Activated T-cell treated with anti-CD3 and anti-CD28 coated beads for 1 hour (primary cell): ENCODE measurements around the gene CST11.
"Not testable (repeated sequence)": the region's sequence is repeated elsewhere in the genome, so short reads cannot be mapped to it uniquely, and the experiment has no call there.

Source experiments
- DNase-seq: peaks from one replicate; pipeline ENCODE4 v3.0.0-alpha.2; 2020; ENCODE audit warnings: low read depth

CST11 gene, protein sequence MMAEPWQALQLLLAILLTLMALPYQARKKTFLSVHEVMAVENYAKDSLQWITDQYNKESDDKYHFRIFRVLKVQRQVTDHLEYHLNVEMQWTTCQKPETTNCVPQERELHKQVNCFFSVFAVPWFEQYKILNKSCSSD

DNA sequence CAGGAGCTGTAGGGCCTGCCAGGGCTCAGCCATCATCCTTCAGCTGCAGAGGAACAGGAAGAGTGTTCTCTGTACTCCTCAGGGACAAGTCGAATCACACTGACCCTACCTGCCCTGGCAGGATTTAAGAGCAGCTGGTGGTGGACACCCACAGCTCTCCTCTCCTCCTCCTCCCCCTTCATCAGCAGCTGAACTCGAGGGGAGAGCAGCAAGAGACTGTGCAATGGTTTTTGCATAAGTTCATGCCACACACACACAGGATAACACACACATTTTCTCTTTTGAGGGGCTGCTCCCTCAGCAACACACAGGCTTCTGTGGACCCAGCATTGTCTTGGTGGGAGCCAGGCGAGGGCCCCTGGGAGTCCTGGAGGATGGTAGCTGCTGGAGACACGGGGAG, at the start of gene CST11:
TSS of gene CST11 (minus strand) at position 101 of the 400 bp plus-strand sequence. CDS start at position 36, 65 bp downstream.
- DNase-seq = no peak

DNA sequence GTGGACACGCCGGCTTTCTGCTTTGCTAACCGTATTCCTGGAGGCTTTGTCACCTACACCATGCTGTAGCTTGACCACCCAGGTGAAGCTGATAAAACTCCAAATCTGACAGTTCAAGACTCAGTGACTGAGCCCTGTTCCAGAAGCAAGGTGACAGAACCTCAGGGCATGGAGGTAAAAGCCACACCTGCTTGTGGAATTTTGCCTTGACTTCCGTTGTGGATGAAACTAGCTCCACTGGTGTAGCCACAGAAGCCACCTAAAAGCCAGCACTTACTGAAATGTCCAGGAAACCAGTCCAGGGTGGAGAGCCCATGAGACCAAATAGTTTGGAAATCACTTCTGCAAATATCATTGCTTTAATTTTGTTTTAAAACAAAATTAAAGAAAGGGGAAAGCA, 49.2 kb upstream of the CST11 start:
- DNase-seq = no peak

DNA sequence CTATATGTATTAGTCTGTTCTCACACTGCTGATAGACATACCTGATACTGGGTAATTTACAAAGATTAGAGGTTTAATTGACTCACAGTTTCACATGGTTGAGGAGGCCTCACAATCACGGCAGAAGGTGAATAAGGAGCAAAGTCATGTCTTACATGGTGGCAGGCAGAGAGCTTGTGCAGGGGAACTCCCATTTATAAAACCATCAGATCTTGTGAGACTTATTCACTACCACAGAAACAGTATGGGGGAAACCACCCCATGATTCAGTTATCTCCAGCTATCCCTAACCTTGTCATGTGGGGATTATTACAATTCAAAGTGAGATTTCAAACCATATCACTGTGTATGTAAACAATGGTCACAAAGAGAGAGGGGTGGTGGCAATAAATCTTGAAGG, 44.9 kb upstream of the CST11 start:
- no peak for DNase-seq

DNA sequence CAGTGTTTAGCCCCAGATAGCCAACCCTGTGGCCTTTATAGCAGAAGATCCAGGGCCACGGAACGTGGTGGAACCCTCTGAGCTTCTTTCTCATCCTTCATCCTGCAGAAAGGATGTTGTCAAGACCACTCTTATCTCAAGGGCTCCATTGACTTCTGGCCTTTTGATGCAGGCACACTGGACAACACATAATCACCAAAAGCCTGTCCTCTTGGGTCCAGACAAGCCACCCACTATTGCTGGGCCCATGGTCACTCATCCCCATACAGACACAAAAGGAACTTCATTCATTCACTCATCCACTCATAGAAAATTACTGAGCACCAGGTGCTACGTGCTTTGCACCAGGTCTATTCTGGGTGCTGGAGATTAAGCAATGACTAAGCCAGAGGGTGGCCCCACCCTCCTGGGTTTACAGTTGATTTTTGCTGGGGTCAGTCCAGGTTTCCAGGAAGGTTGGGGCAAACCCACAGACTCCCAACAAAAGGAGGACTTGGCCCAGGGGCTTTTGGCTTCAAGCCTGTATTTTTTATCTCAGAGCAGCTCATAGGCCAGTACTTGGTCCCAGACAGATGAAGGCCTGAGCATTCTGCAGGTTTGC, 40.6 kb upstream of the CST11 start:
- DNase-seq = no peak

DNA sequence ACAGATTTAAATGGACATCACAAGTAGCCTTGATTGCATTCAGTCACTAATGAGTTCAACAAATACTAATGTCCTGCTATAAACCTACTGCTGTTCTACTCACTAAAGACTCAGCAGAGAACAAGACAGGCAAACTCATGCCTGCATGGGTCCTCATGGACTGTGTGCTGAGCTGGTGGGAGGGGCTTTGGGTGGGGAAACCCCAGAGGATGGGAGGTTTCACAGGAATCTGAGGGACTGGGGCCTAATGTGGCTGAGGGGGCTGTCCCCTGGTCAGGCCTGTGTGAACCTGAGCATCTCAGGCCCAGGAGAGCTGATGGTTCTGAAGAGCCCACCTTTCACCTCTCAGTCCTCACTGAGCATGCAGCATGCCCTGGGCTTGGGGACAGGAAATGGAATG, 39.6 kb upstream of the CST11 start:
- DNase-seq = no peak

DNA sequence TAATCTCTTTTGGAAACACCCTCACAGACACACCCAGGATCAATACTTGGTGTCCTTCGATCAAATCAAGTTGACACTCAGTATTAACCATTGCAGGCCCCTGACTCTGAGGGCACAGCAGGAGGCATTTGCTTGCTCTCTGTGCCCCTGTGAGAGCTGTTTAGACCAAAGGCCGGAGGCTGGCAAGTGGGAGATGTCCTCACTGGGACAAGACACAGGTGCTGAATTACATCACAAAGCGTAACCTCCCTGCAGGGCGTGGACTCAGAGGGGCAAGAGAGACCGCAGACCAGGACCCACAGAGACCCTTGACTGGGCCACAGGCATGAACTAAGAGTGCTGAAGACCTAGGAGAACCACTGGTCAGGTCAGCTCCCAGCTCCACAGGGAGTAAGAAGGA, 38.1 kb upstream of the CST11 start, which contains the start of gene CST8:
TSS of gene CST8 (plus strand) at position 301 of the 400 bp plus-strand sequence. CDS start 551 bp downstream, outside the sequence.
- no peak for DNase-seq

DNA sequence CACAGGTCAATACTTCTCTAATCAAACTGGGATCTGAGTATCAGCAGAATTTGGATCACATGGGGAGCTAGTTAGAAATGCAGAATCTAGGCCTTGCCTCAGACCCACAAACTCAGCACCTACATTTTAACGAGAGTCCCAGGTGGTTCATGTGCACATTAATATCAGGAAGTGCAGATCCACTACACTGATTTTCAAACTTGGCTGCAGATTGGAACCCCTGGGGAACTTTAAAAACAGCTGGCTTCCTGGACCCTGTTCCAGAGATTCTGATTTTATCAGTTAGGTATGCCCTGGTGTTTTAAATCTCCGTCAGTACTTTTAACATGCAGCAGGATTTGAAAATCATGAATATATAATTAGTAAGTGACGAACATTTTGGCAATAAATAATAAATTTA, 36.3 kb upstream of the CST11 start:
- DNase-seq = no peak

DNA sequence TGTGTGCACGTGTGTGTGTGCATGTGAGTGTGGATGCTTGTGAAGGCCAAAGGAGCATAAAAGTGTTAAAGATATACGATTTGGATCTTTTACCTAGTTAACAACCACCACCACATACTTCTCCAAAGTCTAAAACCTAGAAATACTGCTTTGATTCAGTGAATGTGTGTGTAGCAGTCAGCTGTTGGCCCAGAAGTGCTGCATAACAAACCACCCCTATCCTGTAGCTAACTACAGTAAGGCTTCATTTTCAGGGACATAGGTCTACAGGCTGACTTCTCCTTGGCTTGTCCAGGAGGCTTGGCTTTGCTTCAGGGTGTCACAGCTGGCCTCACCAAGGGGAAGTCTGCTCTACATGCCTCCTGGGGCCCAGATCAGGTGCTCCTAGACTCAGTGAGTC, 35.8 kb upstream of the CST11 start:
- DNase-seq = no peak

DNA sequence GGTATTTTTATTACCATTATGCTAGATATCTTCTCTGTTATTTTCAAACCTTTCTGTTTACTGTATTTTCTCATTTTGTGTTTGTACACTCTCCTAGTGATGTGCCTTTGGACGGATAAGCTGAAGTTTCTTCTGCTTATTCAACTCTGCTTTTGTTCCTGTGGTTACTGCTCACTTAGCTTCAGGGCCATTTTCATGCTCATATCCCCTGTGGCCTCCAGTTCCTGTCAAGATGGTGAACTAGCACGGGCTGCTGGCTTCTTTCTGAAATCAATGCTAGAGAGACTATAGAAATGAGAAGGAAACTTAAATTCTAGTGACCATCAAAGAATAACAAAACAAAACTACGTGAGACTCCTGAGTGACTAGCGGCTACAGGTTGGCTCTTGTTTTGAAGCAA, 31.4 kb upstream of the CST11 start:
- no peak for DNase-seq

DNA sequence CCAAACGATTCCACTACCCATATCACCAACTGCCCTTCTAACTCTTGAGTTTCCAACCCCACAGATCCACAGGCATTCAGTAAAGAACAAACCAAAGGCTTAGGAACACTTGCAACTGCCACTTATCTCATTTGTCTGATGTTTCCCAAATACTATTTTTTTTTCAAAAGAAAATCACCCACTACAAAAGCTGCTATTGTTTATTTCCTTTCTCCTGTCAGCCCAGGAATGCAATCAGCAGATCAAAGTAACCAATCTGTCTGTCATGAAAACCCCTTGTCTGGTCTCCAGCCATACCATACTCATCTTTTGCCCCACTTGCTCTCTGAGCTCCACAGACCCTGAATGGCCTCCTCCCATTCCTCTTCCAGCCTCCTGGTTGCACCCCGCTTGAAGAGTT, 29.5 kb upstream of the CST11 start:
- no peak for DNase-seq

DNA sequence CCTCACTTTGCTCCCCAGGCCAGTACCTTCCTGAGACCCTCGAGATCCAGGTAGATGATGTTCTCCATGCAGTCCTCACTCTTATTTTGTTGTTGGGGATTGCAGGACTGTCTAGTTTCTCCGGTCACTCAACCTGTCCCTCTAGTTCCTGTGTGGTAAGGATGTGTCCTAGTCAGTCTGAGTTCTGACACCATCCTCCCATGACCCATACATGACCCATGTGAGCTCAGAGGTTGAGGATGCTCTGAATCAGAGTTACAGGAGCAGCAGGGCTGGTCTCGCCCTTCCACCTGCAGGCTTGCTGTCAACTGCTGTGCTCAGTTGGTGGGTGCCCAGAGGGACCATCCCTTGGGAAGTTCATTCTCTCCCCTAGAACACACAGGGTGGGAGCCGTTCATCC, 26.4 kb upstream of the CST11 start:
- DNase-seq = no peak

DNA sequence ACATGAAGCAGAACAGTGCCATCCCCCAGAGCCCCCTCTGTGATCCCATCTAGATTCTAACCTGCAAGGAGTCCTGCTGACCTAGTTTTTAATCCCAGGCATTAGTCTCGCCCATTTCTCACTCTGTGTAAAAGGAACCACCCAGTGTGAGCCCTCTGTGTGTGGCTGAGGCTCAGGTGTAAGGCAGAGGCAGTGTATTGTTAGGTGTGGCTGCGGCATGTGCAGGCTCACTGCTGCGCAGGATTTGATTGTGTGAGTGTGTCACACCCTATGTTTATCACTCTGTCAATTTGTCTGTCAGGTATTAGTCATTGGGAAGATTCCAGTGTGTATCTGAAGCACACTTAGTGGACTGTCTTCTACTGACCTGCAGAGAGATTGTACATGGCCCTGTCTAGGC, 24.5 kb upstream of the CST11 start:
- no peak for DNase-seq

DNA sequence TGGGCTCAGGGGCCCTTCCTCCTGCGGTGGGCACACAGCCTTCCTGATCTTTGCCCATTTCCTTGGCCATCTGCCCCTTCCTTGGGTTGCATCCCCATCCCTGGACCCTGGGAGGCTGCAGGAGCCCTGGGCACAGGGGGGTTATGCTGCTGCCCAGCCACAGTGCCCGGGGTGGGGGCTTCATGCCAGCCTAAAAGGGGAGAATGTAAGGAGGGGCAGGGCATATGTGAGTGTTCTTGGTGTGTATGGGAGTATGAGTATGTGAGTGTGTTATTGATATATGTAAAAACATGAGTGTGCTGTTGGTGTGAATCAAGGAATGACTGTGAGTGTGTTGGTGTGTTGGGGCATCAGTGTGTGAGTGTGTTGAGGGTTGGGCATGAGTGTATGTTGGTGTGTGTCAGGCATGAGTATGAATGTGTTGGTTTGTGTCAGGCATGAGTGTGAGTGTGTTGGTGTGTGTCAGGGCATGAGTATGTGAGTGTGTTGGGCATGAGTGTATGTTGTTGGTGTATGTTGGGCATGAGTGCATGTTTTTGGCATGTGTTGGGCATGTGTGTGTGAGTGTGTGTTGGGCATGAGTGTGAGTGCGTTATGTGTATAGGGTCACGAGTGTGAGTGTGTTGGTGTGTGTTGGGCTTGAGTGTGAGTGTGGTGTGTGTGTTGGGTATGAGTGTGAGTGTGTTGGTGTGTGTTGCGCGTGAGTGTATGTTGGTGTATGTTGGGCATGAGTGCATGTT, 23.5 kb upstream of the CST11 start:
- DNase-seq = no peak

DNA sequence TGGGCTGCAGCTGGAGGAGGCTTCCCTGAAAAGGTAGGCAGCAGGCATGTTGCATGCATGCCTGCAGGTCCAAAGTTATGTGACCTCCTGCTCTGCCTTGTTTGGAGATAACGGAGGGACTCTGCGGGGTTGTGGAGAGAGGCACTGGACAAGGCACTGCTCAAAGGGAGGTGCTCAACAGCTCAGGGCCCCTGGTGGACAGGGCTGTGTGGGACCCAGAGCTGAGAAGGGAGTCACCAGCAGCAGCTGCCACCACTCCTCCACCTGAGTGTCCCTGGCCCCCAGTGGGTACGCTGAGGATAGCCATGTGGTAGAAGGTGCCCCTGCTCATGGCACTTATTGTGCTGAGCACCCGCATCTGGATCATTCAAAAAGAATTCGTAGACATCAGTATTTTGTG, 22.7 kb upstream of the CST11 start:
- DNase-seq = no peak

DNA sequence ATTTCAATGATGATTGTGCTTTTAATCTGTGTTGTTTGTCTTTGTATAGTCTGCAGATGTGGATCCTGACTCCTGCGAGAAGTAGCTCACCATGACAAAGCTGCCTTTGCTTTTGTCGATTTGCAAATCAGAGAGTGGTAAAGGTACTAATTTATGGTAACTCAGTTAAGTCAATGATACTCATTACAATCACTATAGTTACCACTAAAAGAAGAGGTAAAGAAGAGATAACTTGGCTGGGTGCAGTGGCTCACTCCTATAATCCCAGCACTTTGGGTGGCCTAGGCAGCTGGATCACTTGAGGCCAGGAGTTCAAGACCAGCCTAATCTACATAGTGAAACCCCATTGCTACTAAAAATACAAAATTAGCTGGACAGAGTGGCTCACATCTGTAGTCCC, 20.6 kb upstream of the CST11 start:
- not testable (repeated sequence) for DNase-seq

DNA sequence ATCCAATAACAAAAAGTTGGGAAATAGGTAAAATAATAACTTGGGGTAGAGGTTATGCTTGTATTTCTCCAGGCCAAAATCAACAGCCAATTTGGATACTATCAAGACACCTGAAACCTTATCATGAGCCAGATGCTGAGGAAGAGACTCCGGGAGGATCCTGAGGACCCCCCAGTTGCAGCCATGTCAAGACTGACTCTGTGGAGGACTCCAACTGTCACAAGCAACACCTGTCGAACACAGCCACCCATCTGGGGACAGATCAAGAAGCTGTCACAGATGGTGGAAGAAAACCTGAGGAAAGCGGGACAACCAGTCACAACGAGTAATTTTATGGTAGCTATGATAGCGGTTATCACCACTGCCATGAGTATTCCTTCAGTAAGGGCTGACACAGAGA, 19.6 kb upstream of the CST11 start:
- not testable (repeated sequence) for DNase-seq

DNA sequence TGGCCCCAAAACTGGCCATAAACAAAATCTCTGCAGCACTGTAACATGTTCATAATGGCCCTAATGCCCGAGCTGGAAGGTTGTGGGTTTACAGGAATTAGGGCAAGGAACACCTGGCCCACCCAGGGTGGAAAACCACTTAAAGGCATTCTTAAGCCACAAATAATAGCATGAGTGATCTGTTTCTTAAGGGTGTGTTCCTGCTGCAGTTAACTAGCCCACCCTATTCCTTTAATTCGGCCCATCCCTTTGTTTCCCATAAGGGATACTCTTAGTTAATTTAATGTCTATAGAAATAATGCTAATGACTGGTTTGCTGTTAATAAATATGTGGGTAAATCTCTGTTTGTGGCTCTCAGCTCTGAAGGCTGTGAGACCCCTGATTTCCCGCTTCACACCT, 14.3 kb upstream of the CST11 start:
- not testable (repeated sequence) for DNase-seq

DNA sequence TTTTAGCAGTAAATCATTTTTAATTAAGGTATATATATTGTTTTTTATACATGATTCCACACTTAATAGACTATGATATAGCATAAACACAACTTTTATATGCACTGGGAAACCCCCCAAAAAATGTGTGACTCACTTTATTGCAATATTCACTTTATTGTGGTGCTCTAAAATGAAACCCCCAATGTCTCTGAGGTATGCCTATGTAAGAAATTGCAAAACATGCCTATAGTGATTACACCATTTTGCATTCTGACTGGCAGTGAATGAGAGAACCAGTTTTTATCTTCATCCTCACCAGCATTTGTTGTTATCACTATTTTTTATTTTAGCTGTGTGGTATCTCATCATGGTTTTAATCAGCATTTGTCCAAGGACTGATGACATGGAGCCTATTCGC, 8.5 kb upstream of the CST11 start:
- DNase-seq = no peak

DNA sequence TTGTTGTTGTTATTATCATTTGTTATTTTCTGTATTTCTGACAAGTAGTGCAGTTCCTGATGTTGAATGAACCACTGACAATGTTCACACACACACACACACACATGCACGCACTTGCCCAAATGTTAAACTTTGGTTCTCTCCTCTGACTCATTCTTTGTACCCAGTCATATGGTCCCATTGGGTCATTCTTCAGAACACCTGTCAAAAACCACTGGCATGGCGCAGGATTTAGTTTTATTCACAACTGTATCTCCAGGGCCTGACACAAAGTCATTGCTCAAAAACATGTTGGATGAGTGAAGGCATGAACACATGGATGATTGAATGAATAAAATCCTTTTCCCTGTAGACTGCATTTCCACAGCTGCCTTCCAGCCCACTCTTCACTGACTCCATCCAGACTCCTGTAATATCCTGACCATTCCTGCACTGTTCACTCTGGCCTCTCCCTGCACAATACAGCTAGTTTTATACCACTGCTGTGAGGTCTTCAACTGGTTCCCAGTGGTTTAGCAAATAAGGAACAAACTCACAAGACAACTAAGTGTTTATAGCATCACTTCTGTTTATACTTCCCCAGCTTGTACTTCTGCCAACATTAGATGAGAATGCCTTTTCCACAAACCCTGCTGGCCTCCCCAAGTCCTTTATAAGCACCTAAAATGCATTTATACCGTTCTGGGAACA, 6.9 kb upstream of the CST11 start:
- DNase-seq = no peak

DNA sequence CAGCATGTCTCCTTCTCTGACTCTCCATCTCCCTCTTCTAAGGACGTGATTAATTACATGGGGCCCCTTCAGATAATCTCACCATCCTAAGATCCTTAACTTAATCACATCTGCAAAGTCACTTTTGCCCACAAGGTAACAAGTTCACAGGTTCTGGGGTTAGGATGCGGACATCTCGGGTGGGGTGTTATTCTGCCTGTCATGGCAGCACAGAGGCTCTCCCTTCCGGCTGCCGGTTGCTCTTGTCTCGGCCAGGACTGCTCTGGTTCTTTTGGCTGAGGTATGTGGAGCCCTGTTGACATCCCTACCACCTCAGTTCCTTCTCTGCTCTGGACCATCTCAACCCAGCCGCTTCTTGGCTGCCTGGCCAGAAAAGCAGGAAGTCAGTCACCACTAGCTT, 4.2 kb upstream of the CST11 start:
- no peak for DNase-seq

DNA sequence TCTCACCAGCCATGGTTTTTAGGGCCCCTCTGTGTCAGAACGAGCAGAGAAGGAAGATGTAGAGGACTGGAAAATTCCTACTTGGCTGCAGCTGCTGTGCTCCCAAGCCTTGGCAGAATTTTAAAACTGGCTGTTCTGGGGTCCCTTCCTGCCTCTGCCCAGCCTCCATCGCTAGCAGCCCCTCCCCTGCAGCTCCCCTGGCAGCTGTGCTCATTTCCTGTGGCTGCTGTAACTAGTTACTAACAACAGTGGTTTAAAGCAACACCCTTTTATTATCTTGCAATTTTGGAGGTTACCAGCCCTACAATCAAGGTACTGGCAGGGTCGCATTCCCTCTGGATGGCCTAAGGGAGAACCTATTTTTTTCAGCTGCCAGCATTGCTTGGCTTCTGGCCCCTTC, 3.7 kb upstream of the CST11 start:
- no peak for DNase-seq

DNA sequence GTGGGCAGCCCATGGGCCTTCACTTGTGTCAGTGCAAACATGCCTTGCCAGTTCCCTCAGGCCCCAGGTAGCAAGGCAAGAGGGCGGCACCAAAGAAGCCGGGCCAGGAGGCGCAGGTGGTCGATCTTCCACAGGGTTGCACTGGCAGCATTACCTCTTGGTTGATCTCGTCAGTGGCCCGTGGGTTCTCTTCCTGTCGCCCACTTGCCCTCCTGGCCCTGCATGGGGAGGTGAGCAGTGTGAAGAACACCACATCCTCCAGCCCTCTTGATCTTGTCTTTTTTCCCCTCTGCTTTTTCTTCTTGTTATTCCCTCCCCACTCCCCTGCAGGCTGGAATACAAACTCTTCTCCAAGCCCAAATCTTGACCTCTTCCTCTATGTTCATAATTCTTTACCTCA, 3.0 kb upstream of the CST11 start:
- no peak for DNase-seq

DNA sequence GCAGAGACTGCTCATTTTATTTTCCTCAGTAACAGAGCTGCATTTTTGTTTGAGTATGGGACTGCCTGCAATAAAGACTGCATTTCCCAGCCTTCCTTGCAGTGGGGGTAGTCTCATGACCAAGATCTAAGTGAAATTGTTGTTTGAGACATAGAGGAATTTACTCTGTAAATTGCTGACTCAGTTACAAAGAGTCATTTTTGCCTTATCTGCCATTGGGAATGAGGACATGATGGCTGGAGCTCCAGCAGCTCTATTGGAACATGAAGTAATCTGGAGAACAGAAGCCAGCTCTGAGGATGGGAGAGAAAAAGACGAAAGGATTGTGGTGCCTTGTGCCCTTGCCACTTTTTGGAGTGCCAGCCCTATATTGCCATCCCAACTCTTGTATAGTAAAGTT, 2.1 kb upstream of the CST11 start:
- DNase-seq = no peak
